Measurements from ENCODE around the gene ZNF536. TPM values are rescaled to one million over a fixed set of nuclear protein-coding genes. Genes with fewer than 3 reads are reported as not detected.
"Not testable (repeated sequence)": the region's sequence is repeated elsewhere in the genome, so short reads cannot be mapped to it uniquely, and the experiment has no call there.

The ZNF536 gene
- total RNA-seq, 4 donors from 2014 or later: 0.51 to 1.0 (median 0.77) TPM

GRCh38 chr19:30492586-30493270, 120.5 kb downstream of the ZNF536 start:
- WGBS, 2 donors: 45 to 50% methylated on average over 11 of the region's 11 CpGs
- no peak for TF ChIP-seq CTCF (IDR thresholded peaks at IDR 0.05)
- TF ChIP-seq POLR2A (IDR thresholded peaks at IDR 0.05): no peak
- intact Hi-C loops (cut with DNase I; ENCODE audit: low total_unique reads): no loop called here
- H3K4me3 ChIP-seq (ENCODE audit: low read depth, poor library complexity, severe bottlenecking): no peak overlapping the region
- no peak for DNase-seq (ENCODE audit: low spot score in 2 of 2)

- DNase-seq (ENCODE audit: low spot score in 2 of 2): no peak
- intact Hi-C loops (cut with DNase I; ENCODE audit: low total_unique reads): no loop called here
- 60 to 77% methylated on average over 8 of the region's 8 CpGs for whole genome bisulfite sequencing, 2 donors
- no peak for TF ChIP-seq CTCF (IDR thresholded peaks at IDR 0.05)
- no peak for TF ChIP-seq POLR2A (IDR thresholded peaks at IDR 0.05)
- H3K4me3 ChIP-seq (ENCODE audit: low read depth, poor library complexity, severe bottlenecking): no peak overlapping the region
These were observed 124.8 kb downstream of the ZNF536 start for GRCh38 chr19:30497034-30497433.

- intact Hi-C loops (cut with DNase I; ENCODE audit: low total_unique reads); H3K4me3 ChIP-seq (ENCODE audit: low read depth, poor library complexity, severe bottlenecking); DNase-seq (ENCODE audit: low spot score in 2 of 2): not testable (repeated sequence)
- 81 to 83% methylated on average over 3 of the region's 3 CpGs for WGBS, 2 donors
These were observed 125.9 kb downstream of the ZNF536 start for GRCh38 chr19:30498085-30498484.

GRCh38 chr19:30498707-30499106, 126.5 kb downstream of the ZNF536 start:
- no peak overlapping the region for H3K4me3 ChIP-seq (ENCODE audit: low read depth, poor library complexity, severe bottlenecking)
- no peak for TF ChIP-seq POLR2A (IDR thresholded peaks at IDR 0.05)
- TF ChIP-seq CTCF (IDR thresholded peaks at IDR 0.05): no peak
- intact Hi-C loops (cut with DNase I; ENCODE audit: low total_unique reads): no loop called here
- DNase-seq (ENCODE audit: low spot score in 2 of 2): no peak
- WGBS, 2 donors: 10 to 26% methylated on average over 12 of the region's 12 CpGs

GRCh38 chr19:30504272-30504671, 132.1 kb downstream of the ZNF536 start:
- TF ChIP-seq POLR2A (IDR thresholded peaks at IDR 0.05): no peak
- TF ChIP-seq CTCF (IDR thresholded peaks at IDR 0.05): no peak
- intact Hi-C loops (cut with DNase I; ENCODE audit: low total_unique reads): no loop called here
- no peak for DNase-seq (ENCODE audit: low spot score in 2 of 2)
- no peak overlapping the region for H3K4me3 ChIP-seq (ENCODE audit: low read depth, poor library complexity, severe bottlenecking)

GRCh38 chr19:30512176-30513081, 140.2 kb downstream of the ZNF536 start:
- TF ChIP-seq POLR2A (IDR thresholded peaks at IDR 0.05): no peak
- no peak for TF ChIP-seq CTCF (IDR thresholded peaks at IDR 0.05)
- intact Hi-C loops (cut with DNase I; ENCODE audit: low total_unique reads): no loop called here
- 33% methylated on average over 10 of the region's 10 CpGs for WGBS, 2 donors
- no peak overlapping the region for H3K4me3 ChIP-seq (ENCODE audit: low read depth, poor library complexity, severe bottlenecking)
- peak in 1 of 2 donors; percentile 10 for DNase-seq (ENCODE audit: low spot score in 2 of 2)
